GM10266 (cell line): ENCODE results near the gene GJB4.

Experiments
- DNase-seq: peaks from one replicate; pipeline ENCODE4 v3.0.0; 2012; ENCODE audit errors: extremely low spot score
- CTCF ChIP-seq: IDR thresholded peaks from 2 replicates; pipeline ENCODE4 v1.5.1; 2012; ENCODE audit warnings: mild to moderate bottlenecking, low read depth; ENCODE audit not compliant: control insufficient read depth, insufficient read depth; ENCODE audit errors: missing control alignments

GJB4 gene

GRCh38 chr1:34747638-34747941 lies 11.9 kb upstream of the GJB4 start:
- DNase-seq: no peak
- TF ChIP-seq CTCF: no peak

- no peak for DNase-seq
- no peak for TF ChIP-seq CTCF
These were observed 9.5 kb upstream of the GJB4 start for GRCh38 chr1:34749992-34750391.

- TF ChIP-seq CTCF: no peak
- DNase-seq: no peak
These were observed 8.9 kb upstream of the GJB4 start for GRCh38 chr1:34750610-34751009.

DNA sequence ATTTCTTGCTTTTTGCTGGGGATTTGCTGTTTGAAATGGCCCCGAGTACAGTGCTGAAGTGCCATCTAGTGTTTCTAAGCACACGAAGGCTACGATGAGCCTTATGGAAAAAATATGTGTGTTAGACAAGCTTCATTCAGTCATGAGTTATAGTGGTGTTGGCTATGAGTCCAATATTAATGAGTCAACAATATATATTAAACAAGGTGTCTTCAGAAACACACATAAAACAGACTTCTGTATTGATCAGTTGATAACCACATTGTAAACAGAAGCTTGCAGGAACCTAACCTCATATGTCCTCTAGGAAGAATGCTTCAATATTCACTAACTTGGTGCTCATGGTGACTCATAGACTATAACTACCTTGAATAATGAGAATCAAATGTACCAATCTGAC lies 6.4 kb upstream of the GJB4 start:
- TF ChIP-seq CTCF: no peak

GRCh38 chr1:34754964-34755637 lies 4.4 kb upstream of the GJB4 start, which contains the start of gene GJB5:
GJB5 (plus strand) TSS chr1:34755047; CDS start chr1:34757331, 2,284 bp downstream.
- no peak for DNase-seq
- TF ChIP-seq CTCF: no peak

More for the DNA sequence above, 6.4 kb upstream of the GJB4 start:
- DNase-seq: no peak

DNA sequence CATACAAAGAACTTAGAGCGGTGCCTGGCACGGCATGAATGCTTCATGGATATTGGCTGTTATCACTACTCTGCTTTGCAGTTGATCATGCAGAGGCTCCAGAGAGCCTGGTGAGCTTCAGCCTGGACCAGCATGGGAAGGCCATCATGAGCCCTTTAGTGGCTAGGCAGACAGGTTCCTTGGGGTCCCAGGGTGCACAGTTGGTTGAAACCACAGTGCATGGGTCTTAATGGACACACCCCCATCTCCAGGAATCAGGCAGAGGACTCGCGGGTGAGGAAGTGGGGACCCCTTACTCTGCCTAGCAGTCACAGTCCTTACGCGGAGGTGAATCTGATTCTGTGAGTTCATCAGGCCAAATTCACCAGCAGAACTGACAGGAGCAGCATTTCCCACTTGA lies 3.6 kb upstream of the GJB4 start:
- DNase-seq: no peak
- no peak for TF ChIP-seq CTCF

- no peak for TF ChIP-seq CTCF
- DNase-seq: no peak
These were observed 2.2 kb upstream of the GJB4 start for GRCh38 chr1:34757386-34757785.
